Measurements from ENCODE around the gene FERMT1.

DNA sequence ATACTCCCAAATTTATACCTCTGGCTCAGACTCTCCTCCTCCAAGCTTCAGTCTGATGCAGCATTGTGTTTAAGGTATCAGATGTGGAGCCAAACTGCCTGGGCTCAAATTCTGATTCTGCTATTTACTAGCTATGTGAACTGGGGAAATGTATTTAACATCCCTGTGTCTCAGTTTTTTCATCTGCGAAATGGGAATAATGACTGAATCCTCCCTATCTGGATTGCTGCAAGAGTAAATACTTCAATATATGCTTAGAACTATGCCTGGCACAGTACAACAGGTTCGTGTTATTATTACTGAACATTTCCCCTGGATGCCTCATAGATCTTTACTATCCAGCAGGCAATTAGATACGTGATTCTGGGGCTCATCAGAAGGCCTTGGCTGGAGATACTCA, 74.4 kb downstream of the FERMT1 start:
- TF ChIP-seq, protein P1, sequence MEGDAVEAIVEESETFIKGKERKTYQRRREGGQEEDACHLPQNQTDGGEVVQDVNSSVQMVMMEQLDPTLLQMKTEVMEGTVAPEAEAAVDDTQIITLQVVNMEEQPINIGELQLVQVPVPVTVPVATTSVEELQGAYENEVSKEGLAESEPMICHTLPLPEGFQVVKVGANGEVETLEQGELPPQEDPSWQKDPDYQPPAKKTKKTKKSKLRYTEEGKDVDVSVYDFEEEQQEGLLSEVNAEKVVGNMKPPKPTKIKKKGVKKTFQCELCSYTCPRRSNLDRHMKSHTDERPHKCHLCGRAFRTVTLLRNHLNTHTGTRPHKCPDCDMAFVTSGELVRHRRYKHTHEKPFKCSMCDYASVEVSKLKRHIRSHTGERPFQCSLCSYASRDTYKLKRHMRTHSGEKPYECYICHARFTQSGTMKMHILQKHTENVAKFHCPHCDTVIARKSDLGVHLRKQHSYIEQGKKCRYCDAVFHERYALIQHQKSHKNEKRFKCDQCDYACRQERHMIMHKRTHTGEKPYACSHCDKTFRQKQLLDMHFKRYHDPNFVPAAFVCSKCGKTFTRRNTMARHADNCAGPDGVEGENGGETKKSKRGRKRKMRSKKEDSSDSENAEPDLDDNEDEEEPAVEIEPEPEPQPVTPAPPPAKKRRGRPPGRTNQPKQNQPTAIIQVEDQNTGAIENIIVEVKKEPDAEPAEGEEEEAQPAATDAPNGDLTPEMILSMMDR (IDR thresholded peaks at IDR 0.05), result no peak
- TF ChIP-seq EZH2 (IDR thresholded peaks at IDR 0.05; ENCODE audit: borderline replicate concordance, insufficient read depth, low read depth, low read length, poor library complexity, severe bottlenecking), result no peak

All from B cell (primary cell).